ENCODE measurements around the gene RUBCN. TPM values are rescaled to one million over a fixed set of nuclear protein-coding genes. Genes with fewer than 3 reads are reported as not detected.
"Not testable (repeated sequence)": the region's sequence is repeated elsewhere in the genome, so short reads cannot be mapped to it uniquely, and the experiment has no call there.

The RUBCN gene
- total and polyA plus RNA-seq, 2 donors from 2014 or later = 4.4 to 31.5 TPM

- Histone ChIP-seq H3K9me3 (ENCODE audit: control insufficient read depth in 2 of 3, insufficient read depth in 1 of 3, low read length in 3 of 3) (no peaks in the 10 kb centered on the region), H3K4me3 (ENCODE audit: low read length in 3 of 3) (no peak overlapping the region), H3K4me1 (ENCODE audit: control insufficient read depth in 2 of 3, insufficient read depth in 2 of 3, low read depth in 1 of 3, low read length in 3 of 3) (no peaks in the 10 kb centered on the region), H3K9ac (ENCODE audit: low read length in 3 of 3) (no peak overlapping the region), H3K27ac (ENCODE audit: low read depth in 2 of 2, low read length in 2 of 2) (no peak overlapping the region), H3K36me3 (ENCODE audit: control insufficient read depth in 2 of 3, insufficient read depth in 3 of 3, low read length in 3 of 3) (no peaks in the 10 kb centered on the region), H3K27me3 (ENCODE audit: control insufficient read depth, insufficient read depth, low read length) (no peaks in the 10 kb centered on the region)
- DNase-seq = no peak
- intact Hi-C loops (cut with DNase I) = no loop called here
- TF ChIP-seq CTCF (IDR thresholded peaks at IDR 0.05; ENCODE audit: borderline replicate concordance, extremely low read depth, insufficient read depth) = no peak
- no peak for FAIRE-seq
Observed at GRCh38 chr3:197730200-197730599, 6.5 kb downstream of the RUBCN start.

- H3K4me1 ChIP-seq (ENCODE audit: control insufficient read depth in 2 of 3, insufficient read depth in 2 of 3, low read depth in 1 of 3, low read length in 3 of 3) = no peaks in the 10 kb centered on the region
- TF ChIP-seq CTCF (IDR thresholded peaks at IDR 0.05; ENCODE audit: borderline replicate concordance, extremely low read depth, insufficient read depth) = no peak
- no peak overlapping the region for H3K4me3 ChIP-seq (ENCODE audit: low read length in 3 of 3)
- FAIRE-seq (no peak), DNase-seq (no peak)
- intact Hi-C loops (cut with DNase I) = no loop called here
- H3K9ac ChIP-seq (ENCODE audit: low read length in 3 of 3) = no peak overlapping the region
- no peaks in the 10 kb centered on the region for H3K36me3 ChIP-seq (ENCODE audit: control insufficient read depth in 2 of 3, insufficient read depth in 3 of 3, low read length in 3 of 3)
- no peaks in the 10 kb centered on the region for H3K27me3 ChIP-seq (ENCODE audit: control insufficient read depth, insufficient read depth, low read length)
- H3K27ac ChIP-seq (ENCODE audit: low read depth in 2 of 2, low read length in 2 of 2) = no peak overlapping the region
- no peaks in the 10 kb centered on the region for H3K9me3 ChIP-seq (ENCODE audit: control insufficient read depth in 2 of 3, insufficient read depth in 1 of 3, low read length in 3 of 3)
Observed at GRCh38 chr3:197728487-197728886, 8.2 kb downstream of the RUBCN start.

GRCh38 chr3:197727878-197728277 lies 8.8 kb downstream of the RUBCN start:
- intact Hi-C loops (cut with DNase I); H3K27me3 ChIP-seq (ENCODE audit: control insufficient read depth, insufficient read depth, low read length); H3K9ac ChIP-seq (ENCODE audit: low read length in 3 of 3); H3K36me3 ChIP-seq (ENCODE audit: control insufficient read depth in 2 of 3, insufficient read depth in 3 of 3, low read length in 3 of 3); H3K4me1 ChIP-seq (ENCODE audit: control insufficient read depth in 2 of 3, insufficient read depth in 2 of 3, low read depth in 1 of 3, low read length in 3 of 3); H3K9me3 ChIP-seq (ENCODE audit: control insufficient read depth in 2 of 3, insufficient read depth in 1 of 3, low read length in 3 of 3); DNase-seq; H3K27ac ChIP-seq (ENCODE audit: low read depth in 2 of 2, low read length in 2 of 2); FAIRE-seq; H3K4me3 ChIP-seq (ENCODE audit: low read length in 3 of 3): not testable (repeated sequence)

GRCh38 chr3:197722734-197723133 lies 14.0 kb downstream of the RUBCN start:
- H3K9ac ChIP-seq (ENCODE audit: low read length in 3 of 3) = no peak overlapping the region
- H3K27ac ChIP-seq (ENCODE audit: low read depth in 2 of 2, low read length in 2 of 2) = no peak overlapping the region
- DNase-seq (no peak), FAIRE-seq (no peak)
- H3K27me3 ChIP-seq (ENCODE audit: control insufficient read depth, insufficient read depth, low read length) = no peaks in the 10 kb centered on the region
- peaks cover 0 to 5% (median 0%) of the 10 kb centered on the region in 3 donors for H3K9me3 ChIP-seq (ENCODE audit: control insufficient read depth in 2 of 3, insufficient read depth in 1 of 3, low read length in 3 of 3)
- intact Hi-C loops (cut with DNase I) = no loop called here
- H3K4me3 ChIP-seq (ENCODE audit: low read length in 3 of 3) = no peak overlapping the region
- no peaks in the 10 kb centered on the region for H3K36me3 ChIP-seq (ENCODE audit: control insufficient read depth in 2 of 3, insufficient read depth in 3 of 3, low read length in 3 of 3)
- no peak for TF ChIP-seq CTCF (IDR thresholded peaks at IDR 0.05; ENCODE audit: borderline replicate concordance, extremely low read depth, insufficient read depth)
- no peaks in the 10 kb centered on the region for H3K4me1 ChIP-seq (ENCODE audit: control insufficient read depth in 2 of 3, insufficient read depth in 2 of 3, low read depth in 1 of 3, low read length in 3 of 3)

All from kidney (tissue), 14 donors.